ENCODE data around the gene ZFP69B.

DNA sequence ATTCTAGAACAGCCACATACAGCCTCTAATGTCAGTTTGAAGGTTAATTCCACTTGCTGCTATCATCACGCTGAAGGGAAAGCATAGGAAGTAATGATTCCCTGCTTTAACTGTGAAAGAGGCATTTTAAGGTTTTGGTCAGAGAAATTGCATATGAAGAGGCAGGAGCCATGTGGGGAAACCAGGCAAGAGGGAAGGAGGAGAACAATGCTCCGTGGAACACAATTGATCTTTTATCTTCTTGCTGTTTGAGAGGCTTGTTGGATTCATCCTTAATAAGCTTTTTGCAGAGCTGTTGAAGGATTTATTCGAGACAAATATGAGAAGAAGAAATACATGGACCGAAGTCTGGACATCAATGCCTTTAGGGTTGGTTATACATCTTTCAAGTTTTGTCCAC lies 40.8 kb upstream of the ZFP69B start:
- no peak for TF ChIP-seq RAD21 (IDR thresholded peaks at IDR 0.05; ENCODE audit: low read length)
- TF ChIP-seq, protein P1, sequence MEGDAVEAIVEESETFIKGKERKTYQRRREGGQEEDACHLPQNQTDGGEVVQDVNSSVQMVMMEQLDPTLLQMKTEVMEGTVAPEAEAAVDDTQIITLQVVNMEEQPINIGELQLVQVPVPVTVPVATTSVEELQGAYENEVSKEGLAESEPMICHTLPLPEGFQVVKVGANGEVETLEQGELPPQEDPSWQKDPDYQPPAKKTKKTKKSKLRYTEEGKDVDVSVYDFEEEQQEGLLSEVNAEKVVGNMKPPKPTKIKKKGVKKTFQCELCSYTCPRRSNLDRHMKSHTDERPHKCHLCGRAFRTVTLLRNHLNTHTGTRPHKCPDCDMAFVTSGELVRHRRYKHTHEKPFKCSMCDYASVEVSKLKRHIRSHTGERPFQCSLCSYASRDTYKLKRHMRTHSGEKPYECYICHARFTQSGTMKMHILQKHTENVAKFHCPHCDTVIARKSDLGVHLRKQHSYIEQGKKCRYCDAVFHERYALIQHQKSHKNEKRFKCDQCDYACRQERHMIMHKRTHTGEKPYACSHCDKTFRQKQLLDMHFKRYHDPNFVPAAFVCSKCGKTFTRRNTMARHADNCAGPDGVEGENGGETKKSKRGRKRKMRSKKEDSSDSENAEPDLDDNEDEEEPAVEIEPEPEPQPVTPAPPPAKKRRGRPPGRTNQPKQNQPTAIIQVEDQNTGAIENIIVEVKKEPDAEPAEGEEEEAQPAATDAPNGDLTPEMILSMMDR (conservative IDR thresholded peaks at IDR 0.05; ENCODE audit: low read depth, low read length), result no peak
